ENCODE data around the gene PDZD4. TPM values are rescaled to one million over a fixed set of nuclear protein-coding genes. Genes with fewer than 3 reads are reported as not detected.

The PDZD4 gene, protein sequence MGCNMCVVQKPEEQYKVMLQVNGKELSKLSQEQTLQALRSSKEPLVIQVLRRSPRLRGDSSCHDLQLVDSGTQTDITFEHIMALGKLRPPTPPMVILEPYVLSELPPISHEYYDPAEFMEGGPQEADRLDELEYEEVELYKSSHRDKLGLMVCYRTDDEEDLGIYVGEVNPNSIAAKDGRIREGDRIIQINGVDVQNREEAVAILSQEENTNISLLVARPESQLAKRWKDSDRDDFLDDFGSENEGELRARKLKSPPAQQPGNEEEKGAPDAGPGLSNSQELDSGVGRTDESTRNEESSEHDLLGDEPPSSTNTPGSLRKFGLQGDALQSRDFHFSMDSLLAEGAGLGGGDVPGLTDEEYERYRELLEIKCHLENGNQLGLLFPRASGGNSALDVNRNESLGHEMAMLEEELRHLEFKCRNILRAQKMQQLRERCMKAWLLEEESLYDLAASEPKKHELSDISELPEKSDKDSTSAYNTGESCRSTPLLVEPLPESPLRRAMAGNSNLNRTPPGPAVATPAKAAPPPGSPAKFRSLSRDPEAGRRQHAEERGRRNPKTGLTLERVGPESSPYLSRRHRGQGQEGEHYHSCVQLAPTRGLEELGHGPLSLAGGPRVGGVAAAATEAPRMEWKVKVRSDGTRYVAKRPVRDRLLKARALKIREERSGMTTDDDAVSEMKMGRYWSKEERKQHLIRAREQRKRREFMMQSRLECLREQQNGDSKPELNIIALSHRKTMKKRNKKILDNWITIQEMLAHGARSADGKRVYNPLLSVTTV
- 1 to 10 TPM in 1 of 4 donors, under 1 TPM in 3; 0.65 to 1.3 (median 0.80) TPM for total RNA-seq

- TF ChIP-seq CTCF (IDR thresholded peaks at IDR 0.05; ENCODE audit: low read depth) = no peak
These were observed at the start of gene PDZD4 for GRCh38 chrX:153829799-153830639. Gene PDZD4, minus strand, starts transcription at chrX:153830544. Its CDS starts 246 bp downstream, at chrX:153830298.

DNA sequence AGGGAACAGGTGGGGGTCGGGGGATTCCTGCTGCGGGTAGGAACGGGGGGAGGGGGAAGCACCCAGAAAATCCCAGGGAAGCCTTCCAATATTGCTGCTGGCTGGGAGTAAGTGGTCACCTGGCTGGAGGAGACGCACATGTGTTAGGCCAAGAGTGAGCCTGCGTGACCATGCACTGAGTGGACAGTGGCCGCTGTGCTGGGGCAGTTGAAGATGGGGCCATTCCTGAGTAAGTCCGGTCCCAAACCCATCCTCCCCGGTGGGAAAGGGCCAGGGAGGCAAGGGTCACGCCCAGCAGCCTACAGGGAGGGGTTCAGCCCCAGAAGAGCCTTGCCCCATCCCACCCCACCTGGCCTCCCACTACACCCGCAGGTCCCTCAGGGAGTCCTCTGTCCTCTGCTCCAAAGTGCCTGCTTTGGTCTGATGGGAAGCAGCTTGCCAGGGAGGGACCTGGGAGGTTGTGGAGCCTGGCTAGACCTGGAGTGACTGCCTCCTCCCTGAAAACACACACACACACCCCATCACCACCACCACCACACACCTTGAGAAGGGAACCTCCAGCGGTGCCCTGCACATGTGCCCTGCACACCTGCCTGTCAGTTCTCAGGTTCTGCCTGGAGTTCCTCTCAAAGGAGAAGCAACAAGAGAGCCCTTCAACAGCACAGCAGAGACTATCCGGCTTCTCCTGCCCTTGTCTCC lies 49.5 kb upstream of the PDZD4 start:
- TF ChIP-seq CTCF (IDR thresholded peaks at IDR 0.05; ENCODE audit: low read depth) = no peak

DNA sequence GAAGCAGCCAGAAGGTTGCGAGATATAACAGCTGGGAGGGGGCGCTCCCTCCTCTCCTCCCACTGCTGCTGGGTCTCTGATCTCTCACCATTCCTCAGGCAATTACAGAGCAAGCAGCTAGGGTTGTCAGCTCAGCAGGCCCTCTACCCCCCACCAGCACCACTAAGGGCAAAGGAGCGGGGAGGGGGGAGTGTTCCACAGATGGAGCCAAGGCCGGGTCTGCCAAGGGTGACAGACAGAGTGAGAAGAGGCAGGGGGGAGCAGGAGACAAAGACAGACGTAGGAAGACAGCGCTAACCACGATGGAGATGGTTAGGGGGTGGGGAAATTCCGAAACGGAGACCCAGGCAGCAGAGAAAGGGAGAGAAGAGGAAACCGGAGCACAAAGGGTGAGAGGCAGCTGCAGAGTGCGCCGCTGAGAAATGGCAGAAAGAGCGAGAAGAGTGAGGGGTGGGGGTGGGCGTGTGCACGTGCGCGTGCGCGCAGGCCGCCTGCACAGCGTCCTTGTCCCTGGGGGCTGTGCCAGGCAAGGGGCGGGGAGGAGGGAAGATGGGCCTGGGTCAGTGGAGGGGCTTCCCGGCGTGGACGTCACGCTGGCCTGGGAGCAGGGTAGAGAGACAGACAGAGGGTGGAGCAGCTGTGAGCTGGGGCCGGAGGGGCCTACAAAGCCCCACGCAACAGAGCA lies 48.8 kb upstream of the PDZD4 start:
- TF ChIP-seq CTCF (IDR thresholded peaks at IDR 0.05; ENCODE audit: low read depth) = no peak

DNA sequence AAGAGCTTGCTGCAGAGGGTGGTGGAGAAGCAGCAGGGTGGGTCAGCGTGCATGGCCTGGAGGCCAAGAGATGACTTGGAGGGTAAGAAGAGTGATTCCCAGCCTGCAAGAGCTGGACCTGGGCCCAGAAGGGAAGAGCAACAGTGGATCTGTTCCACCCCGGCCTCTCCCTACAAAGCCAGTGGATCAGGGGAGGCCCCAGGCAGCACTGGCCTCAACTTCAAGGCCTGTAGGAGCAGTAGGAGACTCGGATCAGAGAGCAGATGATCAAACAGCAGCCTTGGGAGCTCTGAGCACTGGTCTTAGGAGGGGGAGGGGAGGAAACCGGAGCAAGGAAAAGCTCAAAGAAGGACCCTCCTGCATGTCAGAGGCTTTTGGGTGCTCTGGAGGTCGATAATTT lies 48.0 kb upstream of the PDZD4 start:
- TF ChIP-seq CTCF (IDR thresholded peaks at IDR 0.05; ENCODE audit: low read depth) = no peak

DNA sequence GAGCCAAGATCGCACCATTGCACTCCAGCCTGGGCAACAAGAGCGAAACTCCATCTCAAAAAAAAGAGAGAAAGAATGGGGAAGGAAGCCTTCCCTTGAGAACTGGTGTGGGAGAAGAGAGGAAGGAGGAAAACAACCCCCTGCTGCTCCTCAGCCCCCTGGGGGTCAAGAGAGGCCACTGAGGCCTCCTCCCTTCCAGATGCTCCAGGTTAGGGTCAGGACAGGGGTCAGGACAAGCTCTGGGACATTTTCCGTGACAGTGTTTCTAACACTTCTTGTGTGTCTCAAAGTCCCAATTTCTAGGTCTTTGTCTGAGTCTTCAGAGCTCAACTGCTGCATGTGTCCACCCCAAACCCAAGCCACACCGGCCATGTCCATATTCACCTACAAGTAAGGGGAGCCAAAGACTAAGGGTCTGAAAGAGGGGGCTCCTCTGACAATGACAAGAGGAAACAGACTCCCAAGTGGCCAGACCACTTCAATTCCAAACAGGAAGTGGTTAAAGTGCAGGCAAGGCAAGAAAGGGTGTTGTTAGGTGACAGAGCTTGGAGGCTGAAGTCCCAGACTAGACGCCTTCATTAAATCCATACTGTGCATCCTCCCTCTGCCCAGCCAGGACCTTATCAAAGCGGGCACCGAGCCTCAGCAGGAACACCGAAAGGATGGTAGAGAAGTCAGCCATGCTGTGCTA lies 47.4 kb upstream of the PDZD4 start:
- TF ChIP-seq CTCF (IDR thresholded peaks at IDR 0.05; ENCODE audit: low read depth) = no peak

- TF ChIP-seq CTCF (IDR thresholded peaks at IDR 0.05; ENCODE audit: low read depth) = no peak
These were observed 45.8 kb upstream of the PDZD4 start for GRCh38 chrX:153876112-153876491.

Measured in subcutaneous adipose tissue (tissue), 4 donors.